Mucosa of stomach (tissue), 1 donor: ENCODE data around the gene CDC34.

Experiments used
- H3K27me3 ChIP-seq: one replicate; pipeline ENCODE4 v1.7.0; 2013; ENCODE audit warnings: mild to moderate bottlenecking, low read length; ENCODE audit not compliant: control insufficient read depth, insufficient read depth
- H3K36me3 ChIP-seq: one replicate; pipeline ENCODE4 v1.7.0; 2013; ENCODE audit warnings: low read length; ENCODE audit not compliant: control insufficient read depth, insufficient read depth
- H3K4me1 ChIP-seq: one replicate; pipeline ENCODE4 v1.7.0; 2013; ENCODE audit warnings: mild to moderate bottlenecking, low read length; ENCODE audit not compliant: control insufficient read depth, insufficient read depth
- H3K4me3 ChIP-seq: one replicate; pipeline ENCODE4 v1.7.0; 2013; ENCODE audit warnings: low read length
- H3K9ac ChIP-seq: one replicate; pipeline ENCODE4 v1.7.0; 2013; ENCODE audit warnings: mild to moderate bottlenecking, low read length, moderate library complexity
- H3K9me3 ChIP-seq: one replicate; pipeline ENCODE4 v1.7.0; 2013; ENCODE audit warnings: mild to moderate bottlenecking, low read length, moderate library complexity; ENCODE audit not compliant: control insufficient read depth
- donor health status: Pancreatic carcinoma.

CDC34 gene

GRCh38 chr19:533364-534058 lies 2.0 kb downstream of the CDC34 start:
- Histone ChIP-seq H3K9ac (peak overlapping the region; percentile 76), H3K4me3 (peak overlapping the region; percentile 46), H3K4me1 (peaks cover 28% of the 10 kb centered on the region), H3K9me3 (no peaks in the 10 kb centered on the region), H3K36me3 (no peaks in the 10 kb centered on the region), H3K27me3 (peaks cover 4% of the 10 kb centered on the region)

- Histone ChIP-seq H3K4me1 (peaks cover 28% of the 10 kb centered on the region), H3K9ac (peak overlapping the region; percentile 76), H3K27me3 (no peaks in the 10 kb centered on the region), H3K36me3 (no peaks in the 10 kb centered on the region), H3K4me3 (no peak overlapping the region), H3K9me3 (no peaks in the 10 kb centered on the region)
Observed at GRCh38 chr19:534088-534487, 2.5 kb downstream of the CDC34 start.

GRCh38 chr19:535017-535835 lies 3.7 kb downstream of the CDC34 start:
- no peak overlapping the region for H3K4me3 ChIP-seq
- H3K27me3 ChIP-seq: no peaks in the 10 kb centered on the region
- no peak overlapping the region for H3K9ac ChIP-seq
- peaks cover 28% of the 10 kb centered on the region for H3K4me1 ChIP-seq
- no peaks in the 10 kb centered on the region for H3K36me3 ChIP-seq
- H3K9me3 ChIP-seq: no peaks in the 10 kb centered on the region

GRCh38 chr19:536031-536880 lies 4.7 kb downstream of the CDC34 start:
- Histone ChIP-seq H3K9ac (no peak overlapping the region), H3K9me3 (no peaks in the 10 kb centered on the region), H3K27me3 (no peaks in the 10 kb centered on the region), H3K36me3 (no peaks in the 10 kb centered on the region), H3K4me3 (no peak overlapping the region), H3K4me1 (peaks cover 24% of the 10 kb centered on the region)

GRCh38 chr19:536881-537404 lies 5.4 kb downstream of the CDC34 start:
- Histone ChIP-seq H3K9ac (no peak overlapping the region), H3K36me3 (no peaks in the 10 kb centered on the region), H3K27me3 (no peaks in the 10 kb centered on the region), H3K4me1 (peaks cover 24% of the 10 kb centered on the region), H3K9me3 (no peaks in the 10 kb centered on the region), H3K4me3 (no peak overlapping the region)

GRCh38 chr19:538641-539428 lies 7.3 kb downstream of the CDC34 start:
- H3K9ac ChIP-seq: no peak overlapping the region
- no peaks in the 10 kb centered on the region for H3K27me3 ChIP-seq
- H3K4me1 ChIP-seq: peaks cover 11% of the 10 kb centered on the region
- H3K36me3 ChIP-seq: no peaks in the 10 kb centered on the region
- no peak overlapping the region for H3K4me3 ChIP-seq
- H3K9me3 ChIP-seq: no peaks in the 10 kb centered on the region

GRCh38 chr19:539429-540030 lies 8.0 kb downstream of the CDC34 start:
- Histone ChIP-seq H3K27me3 (no peaks in the 10 kb centered on the region), H3K36me3 (no peaks in the 10 kb centered on the region), H3K9me3 (no peaks in the 10 kb centered on the region), H3K9ac (no peak overlapping the region), H3K4me1 (peaks cover 4% of the 10 kb centered on the region), H3K4me3 (no peak overlapping the region)

- Histone ChIP-seq H3K27me3 (no peaks in the 10 kb centered on the region), H3K9ac (no peak overlapping the region), H3K4me3 (no peak overlapping the region), H3K4me1 (no peaks in the 10 kb centered on the region), H3K9me3 (no peaks in the 10 kb centered on the region), H3K36me3 (no peaks in the 10 kb centered on the region)
Observed at GRCh38 chr19:540867-541637, 9.5 kb downstream of the CDC34 start.

- no peaks in the 10 kb centered on the region for H3K4me1 ChIP-seq
- no peak overlapping the region for H3K4me3 ChIP-seq
- H3K9ac ChIP-seq: no peak overlapping the region
- H3K9me3 ChIP-seq: no peaks in the 10 kb centered on the region
- no peaks in the 10 kb centered on the region for H3K27me3 ChIP-seq
- H3K36me3 ChIP-seq: no peaks in the 10 kb centered on the region
Observed at GRCh38 chr19:541699-542098, 10.1 kb downstream of the CDC34 start.

GRCh38 chr19:542173-542866 lies 10.8 kb downstream of the CDC34 start:
- Histone ChIP-seq H3K27me3 (no peaks in the 10 kb centered on the region), H3K9ac (no peak overlapping the region), H3K9me3 (no peaks in the 10 kb centered on the region), H3K4me3 (no peak overlapping the region), H3K36me3 (no peaks in the 10 kb centered on the region), H3K4me1 (no peaks in the 10 kb centered on the region)
